ENCODE data around the gene LCN15.

LCN15 gene

DNA sequence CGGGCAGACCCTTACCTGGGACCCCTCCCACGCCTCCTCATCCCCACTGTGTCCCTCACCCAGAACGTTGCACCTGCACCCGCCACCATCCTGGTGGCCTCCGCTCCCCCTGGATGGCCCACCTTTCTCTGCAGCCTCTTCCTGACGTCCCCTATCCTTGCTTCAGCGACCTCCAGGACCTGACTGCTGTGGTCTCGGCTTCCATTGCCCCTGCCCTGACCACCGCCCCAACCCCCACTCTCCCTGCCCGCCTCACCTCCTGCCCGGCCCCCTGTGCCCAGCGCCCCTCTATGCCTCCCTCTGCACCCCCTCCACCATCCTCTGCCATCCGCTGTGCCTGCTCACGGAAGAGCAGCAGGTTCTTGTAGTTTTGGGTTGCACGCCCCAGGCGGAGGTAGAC is 23.8 kb downstream of the LCN15 start:
- no peak for TF ChIP-seq POLR2A (IDR thresholded peaks at IDR 0.05; ENCODE audit: low read depth, low read length)
- no peak for DNase-seq (ENCODE audit: insufficient read length, low spot score)
- no peak for FAIRE-seq

DNA sequence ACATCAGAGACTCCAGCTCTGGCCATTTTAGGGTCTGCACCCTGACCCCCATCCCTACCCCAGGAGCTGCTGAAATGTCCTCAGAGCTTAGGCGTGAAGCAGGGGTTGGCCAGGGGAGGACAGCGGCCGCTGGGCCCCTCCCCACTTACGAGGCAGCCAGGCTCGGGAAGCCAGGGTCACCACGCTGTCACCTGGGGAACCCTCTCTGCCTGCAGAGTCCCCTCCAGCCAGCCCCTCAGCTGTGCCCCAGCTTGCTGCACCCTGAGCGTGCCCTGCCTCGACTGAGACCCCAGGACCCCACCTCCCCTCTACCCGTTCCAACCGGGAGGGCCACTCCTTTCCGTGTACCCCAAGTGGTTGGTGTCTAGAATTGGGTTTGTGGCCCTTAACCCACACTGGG is 24.2 kb downstream of the LCN15 start:
- TF ChIP-seq POLR2A (IDR thresholded peaks at IDR 0.05; ENCODE audit: low read depth, low read length), result no peak
- DNase-seq (ENCODE audit: insufficient read length, low spot score) (no peak), FAIRE-seq (no peak)

DNA sequence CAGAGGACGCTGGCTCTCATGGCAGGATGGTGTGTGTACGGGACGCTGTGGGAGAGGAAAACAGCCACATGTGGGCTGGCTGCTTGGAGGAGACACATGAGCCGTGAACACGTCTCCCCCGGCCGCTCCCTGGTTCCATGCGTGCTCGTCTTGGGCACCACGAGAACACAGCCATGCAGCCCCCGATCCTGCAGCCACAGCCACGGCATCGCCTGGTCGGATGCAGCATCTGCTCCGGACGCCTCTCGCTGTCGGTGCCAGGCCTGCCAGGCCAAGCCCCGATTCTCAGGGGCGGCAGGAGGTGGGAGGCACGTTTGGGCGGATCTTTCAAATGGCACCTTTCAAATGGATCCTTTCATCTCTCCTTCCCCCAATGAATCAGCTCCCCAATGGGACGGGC is 24.8 kb downstream of the LCN15 start:
- DNase-seq (ENCODE audit: insufficient read length, low spot score) (no peak), FAIRE-seq (no peak)
- no peak for TF ChIP-seq POLR2A (IDR thresholded peaks at IDR 0.05; ENCODE audit: low read depth, low read length)

DNA sequence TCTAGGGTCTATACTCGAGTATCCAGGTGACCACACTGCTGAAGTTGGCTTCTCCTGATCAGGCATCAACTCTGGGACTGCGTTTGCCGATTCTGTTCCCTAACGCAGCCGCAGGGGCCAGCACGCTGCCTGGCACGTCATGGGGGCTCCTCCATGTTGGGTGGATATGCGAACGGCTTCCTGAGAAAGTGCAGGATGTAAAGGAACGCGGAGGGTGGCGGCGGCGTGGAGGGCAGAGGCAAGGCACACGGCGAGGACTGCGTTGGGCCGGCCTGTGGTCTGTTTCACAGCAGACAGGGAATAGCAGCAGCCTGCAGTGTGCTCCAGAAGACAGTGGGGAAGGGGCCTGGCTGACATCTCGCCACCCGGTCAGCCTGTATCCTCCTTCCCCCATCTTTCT is 25.4 kb downstream of the LCN15 start:
- TF ChIP-seq POLR2A (IDR thresholded peaks at IDR 0.05; ENCODE audit: low read depth, low read length), result no peak
- DNase-seq (ENCODE audit: insufficient read length, low spot score), result no peak
- FAIRE-seq, result no peak

DNA sequence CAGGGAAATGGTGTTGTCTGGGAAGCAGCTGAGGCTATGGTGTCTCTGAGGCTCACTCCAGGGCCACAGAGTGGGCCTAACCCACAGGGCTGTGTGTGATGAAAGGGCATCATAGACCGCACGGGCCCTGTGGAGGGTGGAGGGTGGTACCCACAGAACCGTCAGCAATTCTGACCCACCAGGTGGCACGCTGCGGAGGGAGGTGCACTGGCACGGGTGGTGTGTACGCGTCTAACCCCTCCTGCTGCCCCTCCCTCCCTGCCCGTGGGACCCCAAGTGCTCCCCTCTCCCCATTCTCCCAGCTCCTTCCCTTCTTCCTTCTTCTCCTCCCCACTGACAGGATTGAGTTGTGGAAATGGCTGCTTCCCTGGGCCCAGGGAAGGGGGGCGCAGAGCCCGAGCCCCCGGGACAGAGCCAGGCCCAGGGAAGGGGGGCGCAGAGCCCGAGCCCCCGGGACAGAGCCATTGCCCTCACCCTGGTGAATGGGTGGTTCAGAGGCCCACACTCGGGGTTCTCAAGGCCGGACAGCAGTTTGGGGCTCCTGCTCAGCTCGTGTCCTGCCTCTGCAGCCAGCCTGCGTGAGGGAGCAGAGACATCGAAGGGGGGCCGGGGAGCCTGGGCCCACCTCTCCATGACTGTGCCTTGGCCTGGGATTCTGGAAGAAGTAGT is 28.4 kb downstream of the LCN15 start:
- no peak for FAIRE-seq
- no peak for TF ChIP-seq POLR2A (IDR thresholded peaks at IDR 0.05; ENCODE audit: low read depth, low read length)
- no peak for DNase-seq (ENCODE audit: insufficient read length, low spot score)

DNA sequence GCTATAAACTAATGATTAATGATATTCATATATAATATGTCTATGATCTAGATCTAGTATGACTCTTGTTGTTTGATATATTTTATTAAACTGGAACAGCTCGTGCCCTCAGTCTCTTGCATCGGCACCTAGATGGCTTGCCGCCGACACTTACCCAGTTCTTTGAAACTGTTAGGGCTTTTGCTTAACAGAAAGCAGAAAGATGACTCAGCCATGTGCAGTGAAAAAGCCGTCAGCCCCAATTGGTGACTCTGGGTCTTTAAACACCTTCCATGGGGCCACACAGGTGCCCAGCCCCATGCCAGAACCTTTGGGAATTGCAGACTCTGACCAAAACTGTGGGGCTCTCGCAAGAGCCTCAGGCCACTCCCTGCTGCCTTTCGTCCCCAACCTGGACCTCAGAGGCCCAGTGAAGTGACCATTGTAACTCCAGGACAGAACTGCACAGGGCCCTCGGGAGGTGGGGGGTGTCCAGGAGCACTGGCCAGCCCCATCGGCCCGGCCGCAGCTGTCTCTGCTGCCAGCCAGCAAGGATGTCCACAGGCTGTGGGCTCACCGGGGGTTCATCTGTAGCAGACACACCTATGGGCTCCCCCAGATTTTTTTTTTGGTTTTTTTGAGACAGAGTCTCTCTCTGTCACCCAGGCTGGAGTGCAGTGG is 29.4 kb downstream of the LCN15 start:
- FAIRE-seq (no peak), DNase-seq (ENCODE audit: insufficient read length, low spot score) (no peak)
- TF ChIP-seq POLR2A (IDR thresholded peaks at IDR 0.05; ENCODE audit: low read depth, low read length), result no peak

DNA sequence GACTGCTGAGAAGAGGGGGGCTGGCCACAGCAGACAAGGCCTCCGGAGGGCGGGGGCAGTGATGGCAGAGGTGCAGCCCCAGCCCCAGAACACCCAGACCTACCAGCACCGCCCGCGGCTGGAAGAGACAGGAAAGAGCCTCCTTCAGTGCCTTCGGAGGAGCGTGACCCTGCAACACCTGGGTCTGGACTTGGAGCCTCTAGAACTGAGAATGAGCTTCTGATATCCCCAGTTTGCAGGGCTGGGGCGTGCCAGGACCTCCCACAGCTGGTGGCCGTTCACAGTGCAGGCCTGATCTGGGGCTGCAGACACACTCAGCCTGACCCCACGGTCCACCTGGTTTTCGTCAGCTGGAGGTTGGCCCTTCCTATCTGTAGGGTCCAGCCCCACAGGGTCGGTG is 30.7 kb downstream of the LCN15 start:
- no peak for FAIRE-seq
- TF ChIP-seq POLR2A (IDR thresholded peaks at IDR 0.05; ENCODE audit: low read depth, low read length), result no peak
- DNase-seq (ENCODE audit: insufficient read length, low spot score), result no peak

DNA sequence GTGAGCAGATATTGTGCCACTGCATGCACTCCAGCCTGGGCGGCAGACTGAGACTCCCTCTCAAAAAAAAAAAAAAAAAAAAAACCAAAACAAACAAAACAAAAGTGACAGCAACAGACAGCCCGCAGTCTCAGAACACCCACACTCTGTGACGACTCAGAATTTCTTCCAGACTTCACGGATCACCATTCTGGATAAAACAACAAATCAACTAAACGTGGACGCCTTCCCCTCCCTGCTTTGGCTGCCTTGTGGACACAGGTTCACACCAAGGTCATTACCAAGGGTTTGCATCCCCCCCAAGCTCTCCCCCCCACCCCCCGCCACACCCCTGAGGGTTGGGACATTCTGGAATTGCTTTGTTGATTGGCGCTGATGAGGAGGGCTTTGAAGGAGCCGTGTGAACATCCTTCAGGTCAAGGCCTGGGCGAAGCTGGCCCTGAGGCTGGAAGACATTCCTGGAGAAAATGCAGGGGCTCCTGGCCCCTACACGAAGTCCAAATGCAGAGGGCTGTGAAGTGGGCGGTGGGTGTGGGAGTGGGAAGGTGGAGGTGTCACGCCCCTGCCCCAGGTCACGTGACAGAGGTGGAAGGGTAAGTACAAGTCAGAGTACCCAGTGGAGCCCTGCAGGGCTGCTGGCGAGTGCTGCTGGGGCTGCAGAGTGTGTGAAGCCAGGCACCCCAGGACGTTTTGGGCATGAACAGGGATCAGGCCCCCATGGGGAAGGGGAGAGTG is 31.7 kb downstream of the LCN15 start:
- FAIRE-seq, result no peak
- no peak for TF ChIP-seq POLR2A (IDR thresholded peaks at IDR 0.05; ENCODE audit: low read depth, low read length)

DNA sequence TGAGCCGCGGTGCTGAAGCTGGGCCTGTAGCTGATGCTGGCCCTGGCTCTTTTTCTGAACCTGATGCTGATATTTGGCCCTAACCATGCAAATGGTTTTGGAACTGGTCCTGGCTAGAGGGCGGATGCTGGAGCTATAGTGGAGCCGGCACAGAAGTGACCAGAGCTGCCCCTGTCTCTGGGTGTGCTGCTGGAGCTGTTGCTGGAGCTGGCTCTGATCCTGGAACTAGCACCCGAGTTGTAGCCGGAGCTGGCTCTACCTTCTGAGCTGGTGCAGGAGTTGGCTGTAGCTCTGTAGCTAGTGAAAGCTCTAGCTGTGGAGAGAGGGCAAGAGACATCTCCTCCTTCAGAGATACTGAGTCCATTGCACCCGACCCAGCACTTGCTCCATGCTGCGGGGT is 34.4 kb downstream of the LCN15 start:
- no peak for FAIRE-seq
- DNase-seq (ENCODE audit: insufficient read length, low spot score), result no peak
- TF ChIP-seq POLR2A (IDR thresholded peaks at IDR 0.05; ENCODE audit: low read depth, low read length), result no peak

More for the DNA sequence above, 31.7 kb downstream of the LCN15 start:
- no peak for DNase-seq (ENCODE audit: insufficient read length, low spot score)

DNA sequence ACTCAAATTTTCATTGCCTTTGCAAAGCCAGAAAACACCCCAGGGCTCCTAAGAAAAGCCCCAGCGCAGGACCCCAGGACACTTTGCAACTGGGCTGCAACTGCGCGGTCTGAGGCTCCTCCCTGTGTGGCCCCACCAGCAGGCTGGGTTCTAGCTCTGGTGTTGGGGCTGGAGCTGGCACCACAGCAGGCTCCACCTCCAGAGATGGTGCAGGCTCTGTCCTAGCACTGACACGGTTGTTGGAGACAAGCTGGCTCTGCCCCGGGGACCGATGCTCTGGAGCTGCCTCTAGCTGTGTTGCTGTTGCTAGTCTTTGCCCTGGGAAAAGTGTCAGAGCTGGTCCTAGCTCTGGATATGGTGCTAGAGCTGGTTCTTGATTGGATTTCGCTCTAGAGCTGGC is 35.2 kb downstream of the LCN15 start:
- DNase-seq (ENCODE audit: insufficient read length, low spot score) (no peak), FAIRE-seq (no peak)
- TF ChIP-seq POLR2A (IDR thresholded peaks at IDR 0.05; ENCODE audit: low read depth, low read length), result no peak

DNA sequence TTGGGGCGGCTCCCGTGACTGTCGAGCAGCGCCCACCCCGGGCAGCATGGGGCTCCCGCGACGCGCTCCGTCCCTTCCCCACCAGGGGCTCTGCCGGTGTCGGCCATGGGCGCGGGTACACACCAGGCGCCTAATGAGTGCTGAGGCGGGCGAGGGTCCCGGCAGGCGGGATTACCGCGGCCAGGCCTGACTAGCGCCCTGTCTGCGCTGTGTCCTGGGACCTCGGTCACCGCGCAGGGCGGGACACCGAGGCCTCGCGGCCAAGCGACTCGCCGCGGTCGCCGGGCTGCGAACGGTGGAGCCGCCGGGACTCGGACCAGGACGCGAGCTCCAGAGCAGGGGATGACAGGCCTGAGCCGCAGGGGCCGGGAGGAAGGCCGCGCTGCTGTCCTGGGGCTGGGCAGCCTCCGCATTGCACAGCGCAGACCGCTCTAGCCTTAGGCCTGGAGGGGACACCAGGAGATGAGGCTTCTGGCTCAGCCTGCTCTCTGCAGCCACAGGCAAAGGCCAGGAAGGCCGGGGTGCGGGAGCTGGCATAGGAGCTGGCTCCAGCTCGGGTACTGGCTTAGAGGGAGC is 35.7 kb downstream of the LCN15 start:
- FAIRE-seq (no peak), DNase-seq (ENCODE audit: insufficient read length, low spot score) (no peak)
- TF ChIP-seq POLR2A (IDR thresholded peaks at IDR 0.05; ENCODE audit: low read depth, low read length), result no peak

DNA sequence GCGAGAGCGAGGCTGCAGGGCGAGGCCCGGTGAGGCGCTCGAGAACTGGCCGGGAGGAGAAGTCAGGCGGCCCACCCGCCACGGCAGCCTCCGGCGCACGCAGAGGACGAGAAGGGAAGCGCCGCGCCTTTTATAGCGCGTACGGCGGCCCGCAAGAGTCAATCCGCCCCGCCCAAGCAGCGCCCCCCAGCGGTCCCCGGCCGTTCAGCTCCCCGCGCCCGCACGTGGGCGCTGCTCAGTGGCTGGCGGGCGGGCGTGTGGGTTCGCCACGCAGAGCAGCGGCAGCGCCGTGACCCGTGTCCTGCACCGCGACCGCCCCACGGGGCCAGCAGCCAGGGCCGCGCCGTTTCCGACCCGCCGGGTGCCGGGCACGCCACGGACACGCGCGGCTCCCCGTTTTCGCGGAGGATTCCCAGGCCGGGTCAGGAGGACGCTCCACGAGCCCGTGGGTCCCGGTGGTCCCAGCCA is 36.2 kb downstream of the LCN15 start:
- DNase-seq (ENCODE audit: insufficient read length, low spot score), result peak; percentile 99
- peak; percentile 100 for TF ChIP-seq POLR2A (IDR thresholded peaks at IDR 0.05; ENCODE audit: low read depth, low read length)
- no peak for FAIRE-seq

DNA sequence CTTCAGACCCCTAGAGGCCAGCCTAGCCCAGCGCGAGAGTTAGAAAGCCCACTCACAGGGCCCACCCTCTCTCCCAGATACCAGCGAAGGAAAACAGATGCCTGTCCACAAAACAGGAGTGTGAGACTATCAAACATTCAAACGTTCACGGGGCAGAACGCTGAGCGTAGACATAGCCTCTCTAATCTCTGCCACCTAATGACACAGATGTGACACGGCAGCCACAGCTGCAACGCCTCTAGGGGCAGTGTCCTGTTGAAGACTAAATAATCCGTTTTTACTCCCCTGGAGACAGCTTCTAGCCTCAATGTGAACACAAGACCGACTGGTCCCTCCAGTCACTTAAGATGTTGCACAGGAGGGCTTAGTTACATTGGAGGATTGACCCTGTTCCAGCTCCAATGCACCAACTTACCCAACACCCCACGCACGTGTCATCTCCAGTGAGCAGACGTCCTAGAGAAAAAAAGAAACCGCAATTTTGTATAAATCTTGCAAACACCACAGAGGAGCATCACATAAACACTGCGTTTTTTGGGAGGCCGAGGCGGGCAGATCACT is 37.6 kb downstream of the LCN15 start:
- TF ChIP-seq POLR2A (IDR thresholded peaks at IDR 0.05; ENCODE audit: low read depth, low read length), result no peak
- no peak for FAIRE-seq
- DNase-seq (ENCODE audit: insufficient read length, low spot score), result no peak

DNA sequence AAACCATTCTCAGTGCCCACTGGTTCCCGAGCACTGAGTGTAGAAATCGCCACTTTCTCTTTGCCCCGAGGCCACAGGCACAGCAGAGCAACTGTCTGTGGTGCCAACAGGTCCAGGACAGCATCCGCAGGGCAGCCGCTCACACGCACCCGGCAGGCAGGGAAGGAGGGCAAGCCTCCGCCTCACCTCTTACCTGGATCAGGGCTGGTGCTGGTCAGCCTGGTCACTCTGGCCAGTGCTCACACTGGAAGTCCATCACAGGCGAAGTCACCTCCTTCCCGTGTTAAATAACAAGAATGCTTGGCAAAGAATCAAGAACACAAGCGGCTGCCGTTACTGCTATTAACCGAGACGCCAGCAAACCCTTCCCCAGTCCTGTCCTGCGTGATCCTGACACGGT is 38.2 kb downstream of the LCN15 start:
- no peak for TF ChIP-seq POLR2A (IDR thresholded peaks at IDR 0.05; ENCODE audit: low read depth, low read length)
- no peak for DNase-seq (ENCODE audit: insufficient read length, low spot score)
- FAIRE-seq, result no peak

Data from H54 (cell line).